T-helper 1 cell treated with Interleukin-12 subunit alpha and Interleukin-12 subunit beta and Interleukin-4 antibody, amounts not matched to agents 30 ng/mL and 1 ng/mL, for 36 hours (primary cell): ENCODE data around the gene ZNRF3. TPM values are rescaled to one million over a fixed set of nuclear protein-coding genes. Genes with fewer than 3 reads are reported as not detected.

Source experiments
- intact Hi-C: fragments of 100-400 bp; cut with micrococcal nuclease; formaldehyde crosslinking; loops from one replicate; pipeline ENCODE4 v1.15.1; 2024
- total RNA-seq: library from RNA; stranded (reverse); gene quantifications from 2 replicates; pipeline ENCODE4 v1.2.3, GENCODE V29; 2022

Gene ZNRF3
- total RNA-seq, 1 donor from 2014 or later = 0.64 TPM

GRCh38 chr22:29060251-29060869, 177.0 kb downstream of the ZNRF3 start:
- intact Hi-C loops = no loop called here

DNA sequence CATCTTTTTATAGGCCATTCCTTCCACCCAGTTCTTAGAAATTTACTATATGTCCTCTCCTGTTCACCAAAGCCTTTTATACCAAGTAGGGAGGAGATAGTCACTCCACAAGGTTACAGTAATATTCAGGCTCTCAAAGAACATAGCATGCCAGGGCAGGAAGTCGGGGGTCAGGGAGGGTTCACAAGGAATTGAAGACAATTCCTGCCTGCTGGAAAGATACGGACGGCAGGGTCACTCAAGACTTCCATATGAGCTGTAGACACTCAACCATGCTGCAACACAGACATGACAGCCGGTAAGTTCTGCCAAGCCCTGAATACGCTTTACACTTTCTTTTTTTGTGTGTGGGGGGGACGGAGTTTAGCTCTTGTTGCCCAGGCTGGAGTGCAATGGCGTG, 177.6 kb downstream of the ZNRF3 start:
- intact Hi-C loops = no loop called here

- intact Hi-C loops = no loop called here
Observed at GRCh38 chr22:29061773-29062172, 178.4 kb downstream of the ZNRF3 start, which contains the start of gene C22orf31. TSS of gene C22orf31 (minus strand) at chr22:29061831. CDS start at chr22:29061792, 39 bp downstream.

DNA sequence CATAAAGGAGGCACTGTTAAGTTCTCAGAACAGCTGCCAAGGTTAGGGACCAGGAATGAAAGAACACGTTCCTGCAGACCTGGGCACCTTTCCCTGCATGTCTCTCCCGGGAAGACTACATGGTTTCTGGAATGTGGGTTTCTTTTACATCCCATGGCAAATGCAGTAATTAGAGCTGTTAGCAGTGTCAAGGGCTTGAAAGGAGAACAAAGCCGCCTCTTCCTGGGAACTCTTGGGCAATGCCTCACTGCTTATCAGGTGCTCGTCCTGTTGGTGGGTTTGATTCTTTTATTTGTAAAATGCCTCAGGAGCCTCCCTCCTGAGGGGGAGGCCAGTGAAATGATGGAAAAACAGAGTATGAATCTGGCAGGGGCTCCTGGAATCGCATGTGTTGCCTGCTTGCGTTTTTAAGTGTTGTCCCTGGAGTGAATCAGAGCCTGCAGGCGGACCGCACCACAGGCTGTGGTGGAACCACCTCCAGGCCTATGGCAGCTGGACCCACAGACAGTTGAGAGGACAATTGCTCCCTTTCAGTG, 179.0 kb downstream of the ZNRF3 start:
- intact Hi-C loops = no loop called here

DNA sequence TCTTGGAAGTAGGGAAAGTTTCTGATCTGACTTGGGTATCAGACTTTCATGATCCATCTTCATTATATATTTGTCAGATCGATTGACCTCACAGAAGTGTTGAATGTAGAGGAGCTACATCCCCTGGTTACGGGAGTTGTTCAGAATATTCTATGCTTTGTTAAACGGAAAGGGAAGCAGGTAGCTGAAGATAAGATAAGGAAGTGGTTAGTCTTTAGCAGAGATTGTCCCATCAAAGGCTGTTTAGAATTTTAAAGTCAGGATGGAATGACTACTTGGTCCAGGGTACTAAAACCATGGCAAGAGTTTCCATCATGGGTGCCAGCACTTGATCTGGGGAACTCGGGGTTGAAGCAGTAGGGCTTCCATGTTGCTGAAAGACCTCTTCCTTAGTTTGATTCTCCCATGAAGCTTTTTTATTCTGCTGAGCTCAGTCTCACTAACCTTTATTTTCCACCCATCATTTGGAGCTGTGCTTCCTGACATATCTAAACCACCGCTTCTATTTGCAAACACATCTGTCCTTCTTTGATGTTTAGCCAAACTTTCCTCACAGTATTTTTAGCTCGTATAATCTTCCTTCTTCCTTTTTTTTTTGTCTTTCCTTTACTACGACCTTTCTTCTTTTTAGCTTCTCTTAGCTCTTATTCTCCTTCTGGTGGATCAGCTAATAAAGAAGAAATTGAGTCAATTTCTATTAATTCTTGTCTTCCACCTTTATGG, 182.3 kb downstream of the ZNRF3 start:
- intact Hi-C loops = no loop called here

- intact Hi-C loops = no loop called here
Observed at GRCh38 chr22:29069463-29069862, 186.1 kb downstream of the ZNRF3 start.

- intact Hi-C loops = no loop called here
Observed at GRCh38 chr22:29070490-29070889, 187.1 kb downstream of the ZNRF3 start.

DNA sequence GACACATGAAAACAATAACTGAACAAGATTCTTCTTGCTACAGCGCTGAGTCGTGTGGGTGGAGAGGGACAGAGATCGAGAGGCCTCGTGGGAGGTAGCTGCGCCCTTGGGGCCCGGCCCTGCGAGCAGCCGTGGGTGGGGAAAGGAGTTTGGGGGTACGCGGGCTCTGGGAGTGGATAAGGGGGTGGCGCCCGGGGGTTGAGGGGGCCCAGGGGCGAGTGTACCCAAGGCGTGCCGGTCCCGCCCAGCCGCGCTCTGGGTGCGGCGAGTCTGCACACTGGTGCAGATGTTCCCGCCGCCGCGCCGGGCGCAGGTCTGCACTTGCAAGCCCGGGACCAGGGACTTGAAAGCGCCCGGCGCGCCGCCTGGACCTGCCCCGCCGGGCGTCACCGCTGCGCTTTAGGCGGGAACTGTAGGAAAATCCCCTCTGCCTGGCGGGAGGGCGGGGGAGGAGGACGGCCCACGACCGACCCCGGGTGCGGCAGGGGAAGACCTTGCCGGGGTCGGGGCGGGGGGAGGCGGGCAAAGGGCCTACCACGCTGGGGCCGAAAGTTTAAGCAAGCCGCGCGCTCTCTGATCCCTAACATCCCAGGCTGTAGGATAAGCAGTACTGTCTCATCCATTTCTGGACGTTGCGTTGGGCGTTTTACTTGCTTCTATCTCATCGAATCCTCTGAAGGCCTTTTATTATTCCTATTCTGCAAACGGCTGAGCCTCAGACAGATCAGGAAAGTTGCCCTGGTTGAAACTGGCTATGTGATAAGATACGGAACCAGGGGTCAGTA, 188.1 kb downstream of the ZNRF3 start:
- intact Hi-C loops = loop anchor here (1.0 to 2.0 kb wide), 2 partner anchors 188 to 329 kb away; partner anchors contain the start of genes HSCB and ZNRF3

DNA sequence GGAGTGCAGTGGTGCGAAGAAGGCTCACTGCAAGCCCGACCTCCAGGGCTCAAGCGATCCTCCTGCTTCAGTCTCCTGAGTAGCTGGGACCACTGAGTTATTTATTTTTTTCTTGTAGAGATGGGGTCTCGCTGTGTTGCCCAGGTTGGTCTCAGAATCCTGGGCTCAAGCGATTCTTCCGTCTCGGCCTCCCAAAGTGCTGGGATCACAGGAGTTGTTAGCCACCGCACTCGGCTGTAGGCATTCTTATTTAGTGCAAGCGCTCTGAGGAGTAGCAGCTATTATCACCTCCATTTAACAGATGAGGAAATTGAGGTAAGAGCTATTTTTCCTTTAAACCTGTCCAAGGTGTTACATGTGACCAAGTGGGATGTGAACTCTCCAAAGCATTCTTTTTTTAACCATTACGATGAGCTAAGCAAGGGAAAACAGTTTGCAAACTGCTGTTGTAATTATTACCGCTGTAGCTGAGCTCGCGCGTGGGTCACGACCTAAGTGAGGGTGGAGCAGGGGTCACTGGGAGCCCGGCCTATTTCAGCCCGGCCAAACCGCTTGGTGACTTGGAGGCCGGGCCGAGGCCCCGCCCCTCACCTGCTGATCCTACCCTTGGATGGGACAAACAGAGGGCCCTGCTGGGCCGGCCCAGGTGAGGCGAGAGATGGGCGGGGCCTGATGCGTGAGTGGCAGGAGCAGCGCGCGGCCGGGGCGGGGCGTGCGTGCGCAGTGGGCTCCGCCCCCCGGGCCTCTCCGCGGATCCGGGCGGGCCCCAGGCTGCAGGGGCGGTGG, 189.0 kb downstream of the ZNRF3 start:
- intact Hi-C loops = loop anchor here (1.0 to 2.0 kb wide), 2 partner anchors 189 to 330 kb away; partner anchors contain the start of genes HSCB and ZNRF3

GRCh38 chr22:29072979-29073617, 189.7 kb downstream of the ZNRF3 start, which contains the start of gene KREMEN1:
TSS of gene KREMEN1 (plus strand) at chr22:29073035. CDS start at chr22:29073131, 96 bp downstream.
- intact Hi-C loops = loop anchor here (1.0 to 2.0 kb wide), 2 partner anchors 190 to 330 kb away; partner anchors contain the start of genes HSCB and ZNRF3

DNA sequence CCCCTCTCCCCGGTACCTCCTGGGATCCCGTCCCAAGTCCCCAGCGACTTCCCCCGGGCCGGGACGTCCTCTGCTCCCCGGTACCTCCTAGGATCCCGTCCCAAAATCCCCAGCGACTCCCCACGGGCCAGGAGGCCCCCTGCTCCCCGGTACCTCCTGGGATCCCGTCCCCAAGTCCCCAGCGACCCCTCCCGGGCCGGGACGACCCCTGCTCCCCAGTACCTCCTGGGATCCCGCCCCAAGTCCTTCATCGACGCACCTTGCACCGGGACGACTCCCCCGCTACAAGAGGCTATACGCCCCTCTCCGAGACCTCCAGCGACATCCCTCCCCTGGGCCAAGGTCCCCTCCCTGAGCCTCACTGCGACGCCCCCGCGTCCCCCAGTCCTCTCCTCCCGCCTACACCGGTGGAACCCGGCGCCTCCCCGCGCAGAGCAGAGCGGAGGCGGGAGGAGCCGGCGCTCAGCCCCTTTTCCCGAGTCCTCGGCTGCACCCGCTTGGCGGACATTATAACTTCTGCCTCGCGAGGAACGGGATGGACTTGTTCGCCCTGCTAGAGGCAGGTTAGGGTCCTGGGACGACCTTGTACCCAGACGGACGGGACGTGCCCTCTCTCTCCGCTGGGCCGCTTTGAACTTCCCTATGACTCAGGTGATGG, 190.4 kb downstream of the ZNRF3 start:
- intact Hi-C loops = loop anchor here (1.0 to 2.0 kb wide), 2 partner anchors 331 to 1154 kb away; partner anchors contain the start of genes HSCB and PITPNB

DNA sequence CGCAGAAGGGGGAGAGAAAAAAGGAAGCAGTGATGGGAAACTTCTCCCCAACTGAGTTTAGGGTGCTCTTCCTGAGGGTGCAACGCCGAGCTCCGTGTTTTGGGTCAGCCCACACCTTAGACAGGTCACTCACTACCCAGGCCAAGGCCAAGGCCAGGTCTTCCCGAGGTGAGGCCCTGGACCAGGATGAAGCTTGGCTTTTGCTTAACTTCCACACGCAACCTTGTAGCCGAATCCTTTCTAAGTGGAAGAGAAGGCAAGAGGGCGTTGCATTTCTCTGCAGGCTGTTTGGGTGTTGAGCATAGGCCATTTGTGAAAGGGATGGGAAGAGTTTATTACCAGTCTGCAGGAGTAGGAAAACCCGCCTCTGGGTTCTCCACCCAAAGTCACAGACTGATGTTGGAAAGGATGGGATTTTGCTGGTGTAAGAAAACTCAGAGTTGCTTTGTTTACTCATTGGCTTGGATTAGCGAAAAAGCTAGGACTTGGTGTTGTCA, 191.0 kb downstream of the ZNRF3 start:
- intact Hi-C loops = loop anchor here (1.0 kb wide), 1 partner anchor 1155 kb away; the partner anchor contains the start of gene PITPNB

DNA sequence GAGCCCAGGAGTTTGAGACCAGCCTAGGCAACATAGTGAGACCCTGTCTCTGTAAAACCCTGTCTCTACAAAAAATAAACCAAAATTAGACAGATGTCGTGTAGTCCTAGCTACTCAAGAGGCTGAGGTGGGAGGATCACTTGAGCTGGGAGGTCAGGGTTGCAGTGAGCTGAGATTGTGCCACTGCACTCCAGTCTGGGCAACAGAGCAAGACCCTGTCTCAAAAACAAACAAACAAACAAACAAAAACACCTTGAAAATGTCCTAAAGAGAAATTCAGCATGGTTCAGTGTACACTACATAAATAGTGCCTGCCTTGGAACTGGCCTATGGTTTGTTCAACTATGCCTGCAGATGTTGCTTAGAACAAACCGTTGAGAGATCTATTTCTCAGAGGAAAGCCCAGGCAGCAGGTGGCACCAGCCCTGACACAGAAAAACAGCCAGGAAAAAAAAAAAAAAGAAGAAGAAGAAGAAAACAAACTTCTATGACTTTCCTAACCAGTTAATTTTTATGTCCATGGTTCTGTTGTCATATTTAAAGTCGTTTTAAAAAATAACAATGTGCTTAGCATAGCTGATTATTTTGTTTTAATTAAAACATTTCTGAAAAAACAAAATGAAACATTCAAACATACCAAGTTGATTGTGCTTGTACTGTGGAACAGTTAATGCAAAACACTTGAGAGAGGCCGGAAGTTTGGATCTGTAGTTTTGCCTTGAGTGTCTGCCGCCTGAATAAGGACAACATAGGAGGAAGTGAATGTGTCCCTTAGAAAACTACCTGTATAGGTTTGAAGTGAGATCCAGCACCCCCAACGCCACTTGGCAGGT, 194.9 kb downstream of the ZNRF3 start:
- intact Hi-C loops = no loop called here

- intact Hi-C loops = no loop called here
Observed at GRCh38 chr22:29078869-29079207, 195.5 kb downstream of the ZNRF3 start.

GRCh38 chr22:29079218-29079901, 196.0 kb downstream of the ZNRF3 start:
- intact Hi-C loops = no loop called here

GRCh38 chr22:29080106-29080975, 197.0 kb downstream of the ZNRF3 start:
- intact Hi-C loops = no loop called here
